ENCODE measurements around the gene CHST9. TPM values are rescaled to one million over a fixed set of nuclear protein-coding genes. Genes with fewer than 3 reads are reported as not detected.

Gene CHST9
- polyA plus RNA-seq, 1 donor from 2014 or later, result 0.32 TPM

- no peaks in the 10 kb centered on the region for H3K9me3 ChIP-seq (ENCODE audit: low read length)
- no peaks in the 10 kb centered on the region for H3K27me3 ChIP-seq (ENCODE audit: insufficient read depth, low read depth, low read length)
- no peaks in the 10 kb centered on the region for H3K9me2 ChIP-seq (ENCODE audit: insufficient read depth, low read length)
- H2AFZ ChIP-seq (ENCODE audit: low read depth, low read length), result no peak overlapping the region
- no peaks in the 10 kb centered on the region for H3K36me3 ChIP-seq (ENCODE audit: insufficient read depth, low read length)
- TF ChIP-seq POLR2AphosphoS5 (IDR thresholded peaks at IDR 0.05), result no peak
- no peak overlapping the region for H3K27ac ChIP-seq (ENCODE audit: low read length)
- H3K9ac ChIP-seq (ENCODE audit: low read length), result no peak overlapping the region
- no peak overlapping the region for H3K4me3 ChIP-seq (ENCODE audit: low read length)
- H3K79me2 ChIP-seq (replicated peaks; ENCODE audit: insufficient read depth, low read length), result no peaks in the 10 kb centered on the region
- H4K20me1 ChIP-seq (ENCODE audit: insufficient read depth), result no peaks in the 10 kb centered on the region
- H3F3A ChIP-seq (ENCODE audit: insufficient read depth, low read length, poor library complexity, severe bottlenecking), result no peaks in the 10 kb centered on the region
- H3K4me2 ChIP-seq (ENCODE audit: low read length), result no peak overlapping the region
Measured at GRCh38 chr18:27136208-27136535, 48.9 kb downstream of the CHST9 start.

- no peaks in the 10 kb centered on the region for H3K27me3 ChIP-seq (ENCODE audit: insufficient read depth, low read depth, low read length)
- no peak overlapping the region for H3K4me2 ChIP-seq (ENCODE audit: low read length)
- H3K36me3 ChIP-seq (ENCODE audit: insufficient read depth, low read length), result no peaks in the 10 kb centered on the region
- H3F3A ChIP-seq (ENCODE audit: insufficient read depth, low read length, poor library complexity, severe bottlenecking), result no peaks in the 10 kb centered on the region
- H3K9ac ChIP-seq (ENCODE audit: low read length), result no peak overlapping the region
- no peak overlapping the region for H3K27ac ChIP-seq (ENCODE audit: low read length)
- TF ChIP-seq SMC3 (conservative IDR thresholded peaks at IDR 0.05; ENCODE audit: poor library complexity) (no peak), EZH2 (IDR thresholded peaks at IDR 0.05; ENCODE audit: borderline replicate concordance, insufficient read depth, low read length, poor library complexity, severe bottlenecking) (no peak), TAF1 (IDR thresholded peaks at IDR 0.05; ENCODE audit: low read depth) (no peak), CTCF (IDR thresholded peaks at IDR 0.05; ENCODE audit: poor library complexity, severe bottlenecking) (no peak), REST (IDR thresholded peaks at IDR 0.05; ENCODE audit: borderline replicate concordance) (no peak)
- no peaks in the 10 kb centered on the region for H4K20me1 ChIP-seq (ENCODE audit: insufficient read depth)
- H3K9me3 ChIP-seq (ENCODE audit: low read length), result no peaks in the 10 kb centered on the region
- no peaks in the 10 kb centered on the region for H3K9me2 ChIP-seq (ENCODE audit: insufficient read depth, low read length)
- H3K79me2 ChIP-seq (replicated peaks; ENCODE audit: insufficient read depth, low read length), result no peaks in the 10 kb centered on the region
- H2AFZ ChIP-seq (ENCODE audit: low read depth, low read length), result no peak overlapping the region
- H3K4me3 ChIP-seq (ENCODE audit: low read length), result no peak overlapping the region
Measured at GRCh38 chr18:27135504-27136207, 49.5 kb downstream of the CHST9 start.

GRCh38 chr18:27130065-27130630 lies 55.0 kb downstream of the CHST9 start:
- no peak overlapping the region for H2AFZ ChIP-seq (ENCODE audit: low read depth, low read length)
- TF ChIP-seq RAD21 (conservative IDR thresholded peaks at IDR 0.05) (no peak), TAF1 (IDR thresholded peaks at IDR 0.05; ENCODE audit: low read depth) (no peak), EP300 (conservative IDR thresholded peaks at IDR 0.05; ENCODE audit: poor library complexity, severe bottlenecking) (no peak), EZH2 (IDR thresholded peaks at IDR 0.05; ENCODE audit: borderline replicate concordance, insufficient read depth, low read length, poor library complexity, severe bottlenecking) (no peak), POLR2AphosphoS5 (IDR thresholded peaks at IDR 0.05) (no peak), MXI1 (conservative IDR thresholded peaks at IDR 0.05; ENCODE audit: poor library complexity, severe bottlenecking) (no peak), CTCF (IDR thresholded peaks at IDR 0.05; ENCODE audit: poor library complexity, severe bottlenecking) (no peak)
- no peaks in the 10 kb centered on the region for H3K36me3 ChIP-seq (ENCODE audit: insufficient read depth, low read length)
- no peak overlapping the region for H3K4me2 ChIP-seq (ENCODE audit: low read length)
- H3F3A ChIP-seq (ENCODE audit: insufficient read depth, low read length, poor library complexity, severe bottlenecking), result no peaks in the 10 kb centered on the region
- no peaks in the 10 kb centered on the region for H4K20me1 ChIP-seq (ENCODE audit: insufficient read depth)
- no peaks in the 10 kb centered on the region for H3K9me3 ChIP-seq (ENCODE audit: low read length)
- H3K27me3 ChIP-seq (ENCODE audit: insufficient read depth, low read depth, low read length), result no peaks in the 10 kb centered on the region
- H3K4me3 ChIP-seq (ENCODE audit: low read length), result no peak overlapping the region
- H3K9me2 ChIP-seq (ENCODE audit: insufficient read depth, low read length), result no peaks in the 10 kb centered on the region
- no peak overlapping the region for H3K9ac ChIP-seq (ENCODE audit: low read length)
- H3K79me2 ChIP-seq (replicated peaks; ENCODE audit: insufficient read depth, low read length), result no peaks in the 10 kb centered on the region
- H3K27ac ChIP-seq (ENCODE audit: low read length), result no peak overlapping the region

All from neural cell (in vitro differentiated cells).